RKO (cell line): ENCODE data around the gene TSPAN1.

ENCODE experiments used
- DNase-seq: peaks from one replicate; pipeline ENCODE4 v3.0.0-alpha.2; 2016; ENCODE audit warnings: low spot score

Gene TSPAN1

GRCh38 chr1:46187106-46187869 lies 12.4 kb downstream of the TSPAN1 start:
- no peak for DNase-seq

- DNase-seq: no peak
Measured at GRCh38 chr1:46188295-46189030, 13.6 kb downstream of the TSPAN1 start.

- no peak for DNase-seq
Measured at GRCh38 chr1:46190539-46190938, 15.7 kb downstream of the TSPAN1 start.

GRCh38 chr1:46191033-46191701 lies 16.3 kb downstream of the TSPAN1 start:
- no peak for DNase-seq

- no peak for DNase-seq
Measured at GRCh38 chr1:46192171-46192570, 17.3 kb downstream of the TSPAN1 start.

- DNase-seq: no peak
Measured at GRCh38 chr1:46193285-46193684, 18.4 kb downstream of the TSPAN1 start.

GRCh38 chr1:46193984-46194570 lies 19.2 kb downstream of the TSPAN1 start:
- no peak for DNase-seq

- no peak for DNase-seq
Measured at GRCh38 chr1:46194641-46195193, 19.8 kb downstream of the TSPAN1 start.

GRCh38 chr1:46196609-46197008 lies 21.7 kb downstream of the TSPAN1 start:
- DNase-seq: no peak

- no peak for DNase-seq
Measured at GRCh38 chr1:46197560-46197963, 22.7 kb downstream of the TSPAN1 start.

- peak; percentile 75 for DNase-seq
Measured at GRCh38 chr1:46197964-46198811, 23.3 kb downstream of the TSPAN1 start, which contains the start of gene POMGNT1. Gene POMGNT1, minus strand, starts transcription at chr1:46198434. Its CDS starts 613 bp downstream, at chr1:46197821.

- peak; percentile 25 for DNase-seq
Measured at GRCh38 chr1:46199233-46199749, 24.4 kb downstream of the TSPAN1 start.

- no peak for DNase-seq
Measured at GRCh38 chr1:46203738-46204405, 29.0 kb downstream of the TSPAN1 start.

- DNase-seq: no peak
Measured at GRCh38 chr1:46204406-46204742, 29.5 kb downstream of the TSPAN1 start.

GRCh38 chr1:46205141-46205540 lies 30.3 kb downstream of the TSPAN1 start:
- DNase-seq: no peak

GRCh38 chr1:46205791-46206190 lies 30.9 kb downstream of the TSPAN1 start:
- no peak for DNase-seq

GRCh38 chr1:46206399-46206798 lies 31.5 kb downstream of the TSPAN1 start:
- DNase-seq: no peak

- no peak for DNase-seq
Measured at GRCh38 chr1:46210561-46210960, 35.7 kb downstream of the TSPAN1 start.

- no peak for DNase-seq
Measured at GRCh38 chr1:46211051-46211450, 36.2 kb downstream of the TSPAN1 start.

GRCh38 chr1:46215504-46215903 lies 40.6 kb downstream of the TSPAN1 start:
- DNase-seq: no peak
